ENCODE results near the gene ENG.

DNA sequence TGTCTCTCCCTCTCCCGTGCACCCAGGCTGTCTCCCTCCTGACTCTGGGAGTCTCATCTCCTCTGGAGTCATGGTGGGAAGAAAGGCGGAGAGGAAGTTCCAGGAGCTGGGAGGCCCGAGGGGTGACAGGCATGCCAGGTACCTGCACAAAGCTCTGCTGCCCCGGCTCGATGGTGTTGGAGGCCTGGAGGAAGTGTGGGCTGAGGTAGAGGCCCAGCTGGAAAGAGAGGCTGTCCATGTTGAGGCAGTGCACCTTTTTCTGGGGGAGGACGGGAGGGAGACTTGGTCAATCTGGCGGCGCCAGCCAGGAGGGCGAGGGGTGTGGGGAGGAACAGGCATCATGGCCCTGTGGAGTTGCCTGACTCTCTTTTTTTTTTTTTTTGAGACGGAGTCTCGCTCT, 35.9 kb downstream of the ENG start:
- TF ChIP-seq, protein P1, sequence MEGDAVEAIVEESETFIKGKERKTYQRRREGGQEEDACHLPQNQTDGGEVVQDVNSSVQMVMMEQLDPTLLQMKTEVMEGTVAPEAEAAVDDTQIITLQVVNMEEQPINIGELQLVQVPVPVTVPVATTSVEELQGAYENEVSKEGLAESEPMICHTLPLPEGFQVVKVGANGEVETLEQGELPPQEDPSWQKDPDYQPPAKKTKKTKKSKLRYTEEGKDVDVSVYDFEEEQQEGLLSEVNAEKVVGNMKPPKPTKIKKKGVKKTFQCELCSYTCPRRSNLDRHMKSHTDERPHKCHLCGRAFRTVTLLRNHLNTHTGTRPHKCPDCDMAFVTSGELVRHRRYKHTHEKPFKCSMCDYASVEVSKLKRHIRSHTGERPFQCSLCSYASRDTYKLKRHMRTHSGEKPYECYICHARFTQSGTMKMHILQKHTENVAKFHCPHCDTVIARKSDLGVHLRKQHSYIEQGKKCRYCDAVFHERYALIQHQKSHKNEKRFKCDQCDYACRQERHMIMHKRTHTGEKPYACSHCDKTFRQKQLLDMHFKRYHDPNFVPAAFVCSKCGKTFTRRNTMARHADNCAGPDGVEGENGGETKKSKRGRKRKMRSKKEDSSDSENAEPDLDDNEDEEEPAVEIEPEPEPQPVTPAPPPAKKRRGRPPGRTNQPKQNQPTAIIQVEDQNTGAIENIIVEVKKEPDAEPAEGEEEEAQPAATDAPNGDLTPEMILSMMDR (conservative IDR thresholded peaks at IDR 0.05; ENCODE audit: low read depth, low read length) = no peak
- no peak for TF ChIP-seq EZH2 (IDR thresholded peaks at IDR 0.05; ENCODE audit: borderline replicate concordance, low read depth, low read length, poor library complexity, severe bottlenecking)

Data from A673 (cell line).